NCI-H146 treated with DMSO at 0.1 percent for 48 hours (cell line): Measurements from ENCODE around the gene TBX19.

Source experiments
- DNase-seq: peaks from one replicate; lab custom pipeline; 2025; ENCODE audit not compliant: unreplicated experiment; lab: John Stamatoyannopoulos, UW

TBX19 gene

GRCh38 chr1:168279253-168279652, 1.4 kb upstream of the TBX19 start:
- no peak for DNase-seq

- no peak for DNase-seq
These were observed 1.1 kb downstream of the TBX19 start for GRCh38 chr1:168281603-168282325.

- no peak for DNase-seq
These were observed 4.8 kb downstream of the TBX19 start for GRCh38 chr1:168285521-168285790.

- no peak for DNase-seq
These were observed 5.6 kb downstream of the TBX19 start for GRCh38 chr1:168285971-168286927.

- DNase-seq, result no peak
These were observed 6.6 kb downstream of the TBX19 start for GRCh38 chr1:168287237-168287664.

GRCh38 chr1:168288311-168289052, 7.8 kb downstream of the TBX19 start:
- DNase-seq, result no peak

- peak; percentile 32 for DNase-seq
These were observed 10.7 kb downstream of the TBX19 start for GRCh38 chr1:168291222-168291837.

GRCh38 chr1:168293356-168293755, 12.7 kb downstream of the TBX19 start:
- no peak for DNase-seq

- DNase-seq, result no peak
These were observed 14.9 kb downstream of the TBX19 start for GRCh38 chr1:168295411-168296114.

GRCh38 chr1:168297019-168297730, 16.5 kb downstream of the TBX19 start:
- no peak for DNase-seq

- no peak for DNase-seq
These were observed 17.8 kb downstream of the TBX19 start for GRCh38 chr1:168298446-168298845.

- DNase-seq, result no peak
These were observed 19.9 kb downstream of the TBX19 start for GRCh38 chr1:168300626-168301025.

- no peak for DNase-seq
These were observed 21.1 kb downstream of the TBX19 start for GRCh38 chr1:168301664-168302320.

- DNase-seq, result no peak
These were observed 23.3 kb downstream of the TBX19 start for GRCh38 chr1:168303716-168304540.

GRCh38 chr1:168304865-168305264, 24.2 kb downstream of the TBX19 start:
- no peak for DNase-seq

- no peak for DNase-seq
These were observed 32.3 kb downstream of the TBX19 start for GRCh38 chr1:168312718-168313604.

- no peak for DNase-seq
These were observed 35.5 kb downstream of the TBX19 start for GRCh38 chr1:168316142-168316541.

- DNase-seq, result no peak
These were observed 36.6 kb downstream of the TBX19 start for GRCh38 chr1:168317309-168317708.
